GM12873 (cell line): ENCODE data around the gene MTX1.

Experiments
- TF ChIP-seq, protein P1 (sequence below): IDR thresholded peaks from 2 replicates; pipeline ENCODE4 v1.5.1; 2012; ENCODE audit warnings: low read depth, mild to moderate bottlenecking, moderate library complexity, low read length, control low read depth; ENCODE audit not compliant: insufficient read depth; ENCODE audit errors: missing control alignments

Gene MTX1

DNA sequence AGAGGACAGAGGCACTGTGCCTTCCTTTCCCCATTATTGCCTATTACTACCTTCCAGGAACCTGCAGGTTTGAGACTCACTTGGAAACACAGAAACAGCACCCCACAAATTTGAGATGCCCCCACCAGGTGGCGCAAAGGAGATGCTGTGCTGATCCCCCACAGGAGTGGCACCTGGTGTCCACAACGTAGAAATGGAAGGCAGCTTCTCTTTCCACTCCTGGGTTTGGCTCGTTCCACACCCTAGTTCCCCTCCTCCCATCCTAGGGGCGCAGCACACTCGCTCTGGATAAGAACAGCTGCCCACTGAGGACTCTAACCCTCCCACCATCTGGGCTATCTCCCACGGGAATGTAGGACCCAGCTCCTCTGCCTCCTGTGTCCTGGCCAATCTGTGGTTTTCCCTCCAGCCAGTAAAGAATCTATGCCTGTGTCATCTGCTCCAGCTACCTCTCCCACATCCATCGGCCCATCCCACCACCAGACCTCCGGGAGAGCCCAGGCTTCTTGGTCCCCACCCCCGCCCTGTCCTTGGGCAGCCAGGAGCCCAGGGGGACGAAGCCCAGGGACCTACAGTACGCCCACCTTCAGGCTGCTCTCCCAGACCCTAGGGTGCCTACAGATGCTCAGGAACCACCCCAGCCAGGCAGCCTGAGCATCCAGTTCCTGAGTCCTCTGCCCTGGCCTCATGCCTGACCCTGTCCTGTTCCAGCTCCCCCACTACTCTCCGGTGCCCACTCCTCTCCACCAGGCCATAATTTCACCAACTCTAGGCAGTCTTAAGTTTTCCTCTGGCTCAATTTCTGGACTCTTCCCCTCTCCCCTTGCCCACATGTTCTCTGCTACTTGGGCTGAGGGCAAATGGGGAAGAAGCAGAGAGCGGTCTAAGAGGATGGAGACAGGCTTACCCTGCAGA lies 1.3 kb upstream of the MTX1 start:
- TF ChIP-seq, protein P1, sequence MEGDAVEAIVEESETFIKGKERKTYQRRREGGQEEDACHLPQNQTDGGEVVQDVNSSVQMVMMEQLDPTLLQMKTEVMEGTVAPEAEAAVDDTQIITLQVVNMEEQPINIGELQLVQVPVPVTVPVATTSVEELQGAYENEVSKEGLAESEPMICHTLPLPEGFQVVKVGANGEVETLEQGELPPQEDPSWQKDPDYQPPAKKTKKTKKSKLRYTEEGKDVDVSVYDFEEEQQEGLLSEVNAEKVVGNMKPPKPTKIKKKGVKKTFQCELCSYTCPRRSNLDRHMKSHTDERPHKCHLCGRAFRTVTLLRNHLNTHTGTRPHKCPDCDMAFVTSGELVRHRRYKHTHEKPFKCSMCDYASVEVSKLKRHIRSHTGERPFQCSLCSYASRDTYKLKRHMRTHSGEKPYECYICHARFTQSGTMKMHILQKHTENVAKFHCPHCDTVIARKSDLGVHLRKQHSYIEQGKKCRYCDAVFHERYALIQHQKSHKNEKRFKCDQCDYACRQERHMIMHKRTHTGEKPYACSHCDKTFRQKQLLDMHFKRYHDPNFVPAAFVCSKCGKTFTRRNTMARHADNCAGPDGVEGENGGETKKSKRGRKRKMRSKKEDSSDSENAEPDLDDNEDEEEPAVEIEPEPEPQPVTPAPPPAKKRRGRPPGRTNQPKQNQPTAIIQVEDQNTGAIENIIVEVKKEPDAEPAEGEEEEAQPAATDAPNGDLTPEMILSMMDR, result peak; percentile 92

DNA sequence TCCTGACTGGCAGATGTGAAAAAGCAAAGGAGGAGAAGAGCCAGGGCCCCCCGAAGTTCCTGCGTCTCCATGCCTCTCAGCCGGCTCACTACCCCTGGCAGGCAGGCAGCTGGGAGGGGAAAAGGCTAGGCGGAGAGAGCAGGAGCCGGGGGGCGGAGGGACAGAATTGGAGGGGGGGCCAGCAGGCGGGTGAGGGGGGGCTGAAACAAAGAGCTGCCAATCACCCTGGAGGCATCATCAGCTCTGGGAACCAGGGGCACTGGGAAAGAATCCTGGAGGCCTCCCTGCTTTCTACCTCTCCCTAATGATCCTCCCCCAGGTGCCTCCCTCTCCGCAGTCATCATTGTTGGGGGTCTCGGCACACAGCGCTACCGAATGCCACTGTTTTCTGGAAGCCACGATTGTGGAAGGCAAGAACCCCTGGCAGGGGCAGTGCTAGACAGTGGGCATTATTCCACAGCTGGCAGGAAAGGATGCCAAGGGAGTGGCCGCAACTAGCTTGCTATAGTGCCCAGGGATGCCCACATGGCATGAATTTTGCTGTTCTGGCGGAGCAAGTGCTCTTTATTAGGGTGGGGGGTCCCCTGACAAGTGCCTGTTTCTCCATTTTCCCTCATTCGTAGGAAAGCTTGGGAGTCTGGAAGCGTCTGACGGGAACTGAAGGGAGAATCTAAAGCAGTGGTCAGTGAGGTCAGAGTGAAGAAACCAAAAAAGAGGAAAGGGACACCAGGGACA lies 522 bp upstream of the MTX1 start, which contains the start of gene THBS3:
TSS of gene THBS3 (minus strand) at position 92 of the 735 bp plus-strand sequence. CDS start at position 71, 21 bp downstream.
- TF ChIP-seq, protein P1, result no peak

DNA sequence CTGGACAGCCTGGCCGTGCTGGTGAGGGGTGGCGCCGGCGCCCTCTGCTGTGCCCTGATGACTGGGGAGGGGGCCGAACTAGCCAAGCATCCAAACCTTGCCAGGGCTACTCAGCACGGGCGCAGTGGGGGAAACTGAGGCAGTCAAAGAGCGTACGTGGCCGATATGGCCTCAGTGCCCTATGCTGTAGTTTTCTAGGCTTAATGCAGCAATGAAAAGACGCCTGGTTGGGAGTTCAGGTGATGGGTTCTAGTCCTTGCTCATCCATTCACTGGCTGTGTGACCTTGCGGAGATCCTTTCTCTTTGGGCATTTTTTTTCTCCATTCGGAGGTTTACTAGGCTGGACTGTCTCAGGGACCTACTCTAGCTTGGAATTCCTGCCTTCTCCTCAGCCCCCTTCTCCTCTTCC lies 822 bp downstream of the MTX1 start:
- TF ChIP-seq, protein P1, result no peak

DNA sequence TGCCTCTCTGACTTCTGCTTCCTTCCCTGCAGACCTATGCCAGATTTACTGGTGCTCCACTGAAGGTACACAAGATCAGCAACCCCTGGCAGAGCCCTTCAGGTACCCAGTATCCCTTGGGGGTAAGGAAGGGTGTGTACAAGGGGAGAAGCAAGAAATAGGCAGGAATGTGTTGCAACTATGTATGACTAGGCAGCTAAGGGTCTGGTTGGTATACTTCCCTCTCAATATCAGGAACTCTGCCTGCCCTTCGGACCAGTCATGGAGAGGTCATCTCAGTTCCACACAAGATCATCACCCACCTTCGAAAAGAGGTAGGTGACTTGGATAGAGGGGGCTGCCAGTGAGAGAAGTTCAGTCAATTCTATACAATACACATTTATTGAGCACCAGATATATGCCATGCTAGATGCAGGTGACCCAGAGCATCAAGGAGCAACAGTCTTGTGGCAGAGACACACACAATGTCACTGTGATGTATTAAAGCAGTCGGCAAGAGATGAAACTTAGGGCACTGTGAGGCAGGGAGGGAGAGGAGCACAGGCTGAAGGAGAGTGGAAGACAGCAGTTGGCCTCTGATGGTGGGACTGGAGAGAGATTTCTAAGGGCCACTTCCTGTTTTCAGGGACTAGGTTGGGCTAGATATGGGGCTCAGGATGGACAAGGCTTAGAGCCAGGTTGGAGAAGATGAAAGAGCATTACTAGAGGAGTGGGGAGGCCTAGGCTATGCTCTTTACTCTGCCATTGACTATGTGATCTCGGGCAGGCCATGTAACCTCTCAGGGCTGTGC lies 2.0 kb downstream of the MTX1 start:
- TF ChIP-seq, protein P1, result no peak

DNA sequence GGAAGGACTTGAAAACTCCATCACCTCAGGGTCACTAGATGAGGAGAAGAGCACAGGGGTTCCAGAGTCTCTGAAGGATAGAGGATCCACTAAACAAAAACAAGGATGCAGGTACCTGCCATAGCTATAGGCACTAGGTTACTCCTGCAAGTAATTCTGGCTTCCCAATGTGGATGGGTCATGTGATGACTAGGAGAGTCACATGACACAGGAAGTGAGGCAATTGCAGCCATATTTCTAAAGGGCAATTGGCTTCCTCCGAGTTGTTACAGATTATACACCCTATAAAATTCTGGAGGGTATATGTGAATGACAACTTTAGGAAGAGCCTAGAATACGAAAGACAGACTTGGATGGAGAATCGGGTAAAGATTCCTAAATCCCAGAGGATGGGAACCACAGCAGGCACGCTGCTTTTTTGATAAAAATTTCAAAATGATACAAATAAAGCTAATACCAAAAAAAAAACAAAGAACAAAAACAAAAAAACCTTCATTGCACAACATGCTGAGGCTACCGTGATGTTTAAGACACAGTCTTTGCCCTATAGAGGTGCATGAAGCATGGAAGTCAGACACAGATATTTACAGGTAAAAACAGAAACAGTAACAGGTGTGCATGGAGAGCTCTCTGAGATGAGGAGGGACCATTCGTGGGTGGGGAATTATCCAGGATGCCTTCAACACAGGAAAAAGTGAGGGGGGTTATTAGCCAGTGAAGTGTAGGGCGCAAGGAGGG lies 10.5 kb downstream of the MTX1 start:
- TF ChIP-seq, protein P1, result no peak

DNA sequence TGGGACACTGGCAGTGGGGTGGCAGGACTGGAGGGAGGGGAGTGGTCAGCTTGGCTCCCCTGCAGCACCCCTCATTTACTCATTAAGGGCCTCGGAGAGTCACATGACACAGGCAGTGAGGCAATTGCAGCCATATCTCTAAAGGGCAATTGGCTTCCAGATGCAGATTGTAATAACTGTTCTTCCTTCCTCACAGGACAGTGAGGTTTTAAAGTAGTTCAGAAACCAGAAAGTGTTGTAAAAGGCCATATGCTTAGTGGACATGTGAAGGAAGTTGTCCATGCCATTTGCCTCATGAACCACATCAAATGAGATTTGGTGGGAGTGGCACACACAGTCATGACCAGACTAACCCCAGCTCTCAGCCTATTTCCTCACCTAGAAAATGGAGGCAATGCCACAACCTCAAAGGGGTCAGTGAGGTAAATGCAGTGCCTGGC lies 11.1 kb downstream of the MTX1 start:
- TF ChIP-seq, protein P1, result no peak
